B cell (primary cell): ENCODE results near the gene EIF5A. TPM values are rescaled to one million over a fixed set of nuclear protein-coding genes. Genes with fewer than 3 reads are reported as not detected.

Source experiments
- ATAC-seq: fragments of 200-7000 bp; cut with Tn5 transposase; one replicate; pipeline ENCODE4 v1.10.0; 2021; ENCODE audit warnings: low read depth, mild to moderate bottlenecking, moderate number of reproducible peaks, moderate library complexity
- CTCF ChIA-PET: fragments of 350-600 bp; sonication (Branson Sonifier 250); formaldehyde crosslinking; loops from one replicate; lab custom pipeline; 2021; ENCODE audit warnings: antibody characterized with exemption, inconsistent platforms; lab: Charles Lee
- POLR2A ChIA-PET: fragments of 350-600 bp; sonication (Branson Sonifier 250); formaldehyde crosslinking; loops from one replicate; lab custom pipeline; 2021; ENCODE audit warnings: antibody characterized with exemption; lab: Charles Lee
- DNase-seq: peaks from one replicate; pipeline ENCODE4 v3.0.0; 2013
- H2AFZ ChIP-seq: 2 replicates; pipeline ENCODE4 v1.6.1; 2012; ENCODE audit warnings: mild to moderate bottlenecking, low read depth, low read length; ENCODE audit not compliant: insufficient read depth, poor library complexity, severe bottlenecking
- H3K27ac ChIP-seq, 2 donors: 1 replicate in 1 of 2; 2 replicates in 1 of 2; pipeline ENCODE4 v1.5.1; 2012 to 2013; ENCODE audit warnings: low read length in 2 of 2, mild to moderate bottlenecking in 2 of 2, moderate library complexity in 1 of 2
- H3K27me3 ChIP-seq, 4 experiments: fragments of 200-600 bp in 1 of 4; sonication (generic) in 1 of 4; replicated peaks in 1 of 4; 1 replicate in 2 of 4; 2 replicates in 2 of 4; pipeline versions ENCODE4 v1.6.1 to v1.7.0; 2013 to 2016; ENCODE audit warnings: low read length in 3 of 4, mild to moderate bottlenecking in 2 of 4, mixed read lengths in 1 of 4, moderate library complexity in 1 of 4; ENCODE audit not compliant: insufficient read depth in 4 of 4, control insufficient read depth in 3 of 4; ENCODE audit errors: control extremely low read depth in 1 of 4
- H3K36me3 ChIP-seq, 2 experiments: replicated peaks in 1 of 2; 1 replicate in 1 of 2; 2 replicates in 1 of 2; pipeline versions ENCODE4 v1.6.1 to v1.7.1; 2013; ENCODE audit warnings: low read length in 1 of 2; ENCODE audit not compliant: insufficient read depth in 2 of 2, control insufficient read depth in 1 of 2; ENCODE audit errors: control extremely low read depth in 1 of 2, extremely low read depth in 1 of 2
- H3K4me1 ChIP-seq, 2 donors: fragments of 200-600 bp in 1 of 2; sonication (generic) in 1 of 2; 1 replicate in 1 of 2; 2 replicates in 1 of 2; pipeline versions ENCODE4 v1.5.1 to v1.6.1; 2013 to 2017; ENCODE audit warnings: low read length in 2 of 2; ENCODE audit not compliant: control insufficient read depth in 2 of 2, insufficient read depth in 2 of 2
- H3K4me2 ChIP-seq: replicated peaks from 2 replicates; pipeline ENCODE3; 2012; ENCODE audit warnings: mild to moderate bottlenecking, low read depth, low read length; ENCODE audit not compliant: poor library complexity, severe bottlenecking
- H3K4me3 ChIP-seq, 5 experiments: fragments of 200-600 bp in 1 of 5; sonication (generic) in 1 of 5; 1 replicate in 3 of 5; 2 replicates in 2 of 5; pipeline versions ENCODE4 v1.5.1 to v1.7.0; 2011 to 2016; ENCODE audit warnings: low read length in 4 of 5, mild to moderate bottlenecking in 4 of 5, low read depth in 2 of 5, control low read depth in 1 of 5, moderate library complexity in 1 of 5; ENCODE audit not compliant: insufficient read depth in 1 of 5; ENCODE audit errors: control extremely low read depth in 1 of 5, extremely low read depth in 1 of 5
- H3K79me2 ChIP-seq: fragments of 200-600 bp; sonication (generic); one replicate; pipeline ENCODE4 v1.6.0; 2016; ENCODE audit warnings: low read length; ENCODE audit not compliant: control insufficient read depth, insufficient read depth
- H3K9ac ChIP-seq: fragments of 200-600 bp; sonication (generic); 2 replicates; pipeline ENCODE4 v1.6.1; 2017; ENCODE audit warnings: mild to moderate bottlenecking, low read length, moderate library complexity
- H3K9me3 ChIP-seq, 3 donors: one replicate each; pipeline versions ENCODE4 v1.6.1 to v1.7.1; 2013; ENCODE audit warnings: low read length in 2 of 3; ENCODE audit not compliant: control insufficient read depth in 2 of 3, insufficient read depth in 1 of 3; ENCODE audit errors: control extremely low read depth in 1 of 3
- H4K20me1 ChIP-seq: 2 replicates; pipeline ENCODE4 v1.6.0; 2012; ENCODE audit warnings: mild to moderate bottlenecking, low read length; ENCODE audit not compliant: insufficient read depth, control insufficient read depth, poor library complexity, severe bottlenecking
- H3K27ac Mint-ChIP-seq: one replicate; pipeline ENCODE4 v1.8.0; 2021; ENCODE audit warnings: mixed read lengths
- H3K27me3 Mint-ChIP-seq: one replicate; pipeline ENCODE4 v1.8.0; 2021; ENCODE audit warnings: mixed read lengths
- H3K4me1 Mint-ChIP-seq: one replicate; pipeline ENCODE4 v1.8.0; 2021; ENCODE audit warnings: mixed read lengths
- H3K4me3 Mint-ChIP-seq: one replicate; pipeline ENCODE4 v1.8.0; 2021; ENCODE audit warnings: mixed read lengths
- H3K9me3 Mint-ChIP-seq: one replicate; pipeline ENCODE4 v1.8.0; 2022; ENCODE audit warnings: mixed read lengths; ENCODE audit not compliant: insufficient read depth
- EZH2 ChIP-seq: IDR thresholded peaks from 2 replicates; pipeline ENCODE4 v1.6.1; 2012; ENCODE audit warnings: borderline replicate concordance, low read depth, mild to moderate bottlenecking, moderate library complexity, low read length; ENCODE audit not compliant: insufficient read depth, poor library complexity, severe bottlenecking
- WGBS: methylation state at CpG from one replicate; pipeline ENCODE4 v1.1.5; 2013; ENCODE audit warnings: missing lambda C conversion rate; ENCODE audit not compliant: insufficient coverage; 5-methylcytosine and 5-hydroxymethylcytosine counted together
- intact Hi-C: fragments of 100-400 bp; cut with micrococcal nuclease; formaldehyde crosslinking; loops from one replicate; pipeline ENCODE4 v1.10.0; 2022
- polyA plus RNA-seq: library from polyadenylated mRNA; depleted of rRNA; stranded (reverse); fragments of >200 nt; gene quantifications from 2 replicates; pipeline ENCODE4 v1.2.3, GENCODE V29; 2012
- total RNA-seq, 2 donors: library from RNA; stranded (reverse); fragments of 120-200 nt in 1 of 2; gene quantifications; 1 replicate in 1 of 2; 2 replicates in 1 of 2; pipeline versions ENCODE4 v1.2.3 to v1.2.4, GENCODE V29; 2013 to 2022
- TF ChIP-seq, protein P1 (sequence below): fragments of 200-600 bp; IDR thresholded peaks from one replicate; pipeline ENCODE4 v1.8.0; 2022; ENCODE audit warnings: antibody characterized with exemption, mild to moderate bottlenecking

The EIF5A gene
- total and polyA plus RNA-seq, 2 donors (not counting 1 experiment from before 2014, with no cell fraction given), result 233 to 576 TPM

DNA sequence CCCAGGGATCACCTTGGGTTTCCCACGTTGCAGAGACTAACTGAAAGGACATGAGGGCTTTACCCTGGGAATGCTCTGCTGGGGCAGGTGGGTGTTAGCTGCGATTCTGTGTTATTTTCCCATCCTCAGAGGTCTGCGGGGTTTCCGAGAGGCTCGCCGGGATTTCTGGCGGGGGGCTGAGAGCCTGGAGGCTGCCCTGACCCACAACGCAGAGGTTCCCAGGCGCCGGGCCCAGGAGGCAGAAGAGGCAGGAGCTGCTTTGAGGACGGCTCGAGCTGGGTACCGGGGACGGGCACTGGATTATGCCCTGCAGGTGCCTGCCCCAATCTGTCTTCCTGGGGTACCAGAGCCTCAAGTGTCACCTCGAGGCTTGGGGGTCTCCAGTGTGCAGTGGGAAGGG is 35.8 kb downstream of the EIF5A start:
- DNase-seq (no peak), ATAC-seq (no peak)
- peaks cover 7% of the 10 kb centered on the region for H3K4me1 Mint-ChIP-seq
- no peak overlapping the region for H3K27ac ChIP-seq
- H3K79me2 ChIP-seq, result peaks cover 48% of the 10 kb centered on the region
- peaks cover 0 to 14% of the 10 kb centered on the region in 2 donors for H3K4me1 ChIP-seq
- H3K4me2 ChIP-seq, result no peak overlapping the region
- peaks cover 10 to 88% of the 10 kb centered on the region in 2 experiments for H3K36me3 ChIP-seq
- H3K9me3 Mint-ChIP-seq, result no peaks in the 10 kb centered on the region
- no peak overlapping the region for H3K4me3 ChIP-seq
- no peaks in the 10 kb centered on the region for H3K27me3 ChIP-seq
- H3K4me3 Mint-ChIP-seq, result no peak overlapping the region
- 91% methylated on average over 15 of the region's 15 CpGs for WGBS
- intact Hi-C loops, result no loop called here
- no peak overlapping the region for H2AFZ ChIP-seq
- no peaks in the 10 kb centered on the region for H3K9me3 ChIP-seq
- H3K27ac Mint-ChIP-seq, result no peak overlapping the region
- no peak overlapping the region for H3K9ac ChIP-seq
- H4K20me1 ChIP-seq, result peaks cover 64% of the 10 kb centered on the region
- POLR2A ChIA-PET, result interaction anchor here (0.8 to 1.6 kb wide), 2 partner anchors 14 to 18 kb away, joined by 3 to 7 read pairs; partner anchors contain the start of gene NEURL4
- TF ChIP-seq, protein P1, sequence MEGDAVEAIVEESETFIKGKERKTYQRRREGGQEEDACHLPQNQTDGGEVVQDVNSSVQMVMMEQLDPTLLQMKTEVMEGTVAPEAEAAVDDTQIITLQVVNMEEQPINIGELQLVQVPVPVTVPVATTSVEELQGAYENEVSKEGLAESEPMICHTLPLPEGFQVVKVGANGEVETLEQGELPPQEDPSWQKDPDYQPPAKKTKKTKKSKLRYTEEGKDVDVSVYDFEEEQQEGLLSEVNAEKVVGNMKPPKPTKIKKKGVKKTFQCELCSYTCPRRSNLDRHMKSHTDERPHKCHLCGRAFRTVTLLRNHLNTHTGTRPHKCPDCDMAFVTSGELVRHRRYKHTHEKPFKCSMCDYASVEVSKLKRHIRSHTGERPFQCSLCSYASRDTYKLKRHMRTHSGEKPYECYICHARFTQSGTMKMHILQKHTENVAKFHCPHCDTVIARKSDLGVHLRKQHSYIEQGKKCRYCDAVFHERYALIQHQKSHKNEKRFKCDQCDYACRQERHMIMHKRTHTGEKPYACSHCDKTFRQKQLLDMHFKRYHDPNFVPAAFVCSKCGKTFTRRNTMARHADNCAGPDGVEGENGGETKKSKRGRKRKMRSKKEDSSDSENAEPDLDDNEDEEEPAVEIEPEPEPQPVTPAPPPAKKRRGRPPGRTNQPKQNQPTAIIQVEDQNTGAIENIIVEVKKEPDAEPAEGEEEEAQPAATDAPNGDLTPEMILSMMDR, result no peak
- TF ChIP-seq EZH2, result no peak
- CTCF ChIA-PET, result interaction anchor here (0.6 to 5.8 kb wide), 4 partner anchors 14 to 46 kb away, joined by 3 to 47 read pairs (median 24); partner anchors contain the start of gene NEURL4
- H3K27me3 Mint-ChIP-seq, result no peaks in the 10 kb centered on the region

DNA sequence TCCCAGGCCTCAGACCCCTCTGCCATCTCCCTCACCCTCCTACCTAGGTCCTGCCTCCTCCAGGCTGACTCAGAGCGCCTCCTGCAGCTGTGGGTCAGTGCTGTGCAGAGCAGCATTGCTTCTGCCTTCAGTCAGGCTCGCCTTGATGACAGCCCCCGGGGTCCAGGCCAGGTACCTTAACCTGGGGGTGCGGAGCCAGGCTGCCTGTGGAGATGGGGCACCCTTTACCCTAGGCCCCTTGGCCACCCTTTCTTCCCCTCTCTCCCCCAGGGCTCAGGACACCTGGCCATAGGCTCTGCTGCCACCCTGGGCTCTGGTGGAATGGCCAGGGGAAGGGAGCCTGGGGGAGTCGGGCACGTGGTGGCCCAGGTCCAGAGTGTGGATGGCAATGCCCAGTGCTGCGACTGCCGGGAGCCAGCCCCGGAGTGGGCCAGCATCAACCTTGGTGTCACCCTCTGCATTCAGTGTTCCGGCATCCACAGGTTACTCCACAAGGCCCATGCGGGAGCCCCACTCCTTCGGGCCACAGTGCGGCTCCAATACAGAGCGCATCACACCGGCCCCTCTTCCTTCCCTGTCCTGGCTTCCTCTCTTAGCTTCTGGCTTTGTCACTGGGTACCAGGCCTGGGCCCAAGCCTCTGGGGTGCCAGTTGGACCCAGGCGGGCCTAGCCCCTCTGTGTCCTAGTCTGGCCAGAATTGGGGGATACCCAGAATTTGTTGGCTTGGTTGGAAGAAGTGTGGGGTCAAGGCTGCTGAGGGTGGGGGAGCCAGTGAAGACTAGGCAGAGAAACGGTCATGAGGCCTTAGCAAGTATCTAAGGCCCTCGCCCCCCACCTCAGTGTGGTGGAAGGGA is 39.6 kb downstream of the EIF5A start:
- ChIA-PET POLR2A (interaction anchor here (0.7 to 1.7 kb wide), 3 partner anchors 10 to 66 kb away, joined by 3 to 5 read pairs (median 4); partner anchors contain the start of genes ACAP1 and SLC2A4), CTCF (interaction anchor here (1.0 to 5.8 kb wide), 8 partner anchors 9 to 301 kb away, joined by 3 to 53 read pairs (median 20); partner anchors contain the start of genes ACAP1, SLC2A4 and TMEM95)
- H3K4me3 Mint-ChIP-seq, result no peak overlapping the region
- H3K4me1 Mint-ChIP-seq, result peaks cover 14% of the 10 kb centered on the region
- peaks cover 5 to 11% of the 10 kb centered on the region in 2 donors for H3K4me1 ChIP-seq
- H3K27ac Mint-ChIP-seq, result peak overlapping the region; percentile 11
- H3K79me2 ChIP-seq, result peaks cover 18% of the 10 kb centered on the region
- no peak overlapping the region for H2AFZ ChIP-seq
- H3K9me3 Mint-ChIP-seq, result no peaks in the 10 kb centered on the region
- H3K9ac ChIP-seq, result no peak overlapping the region
- H3K4me3 ChIP-seq, result no peak overlapping the region
- WGBS, result 97% methylated on average over 16 of the region's 18 CpGs
- DNase-seq (peak; percentile 9), ATAC-seq (no peak)
- no peak overlapping the region for H3K27ac ChIP-seq
- TF ChIP-seq, protein P1, result no peak
- no peak for TF ChIP-seq EZH2
- peaks cover 8 to 66% of the 10 kb centered on the region in 2 experiments for H3K36me3 ChIP-seq
- H3K4me2 ChIP-seq, result no peak overlapping the region
- intact Hi-C loops, result loop anchor here (1.0 kb wide), 1 partner anchor 67 kb away; no protein-coding TSS in a partner anchor
- no peaks in the 10 kb centered on the region for H3K27me3 Mint-ChIP-seq
- H3K27me3 ChIP-seq, result no peaks in the 10 kb centered on the region
- H3K9me3 ChIP-seq, result no peaks in the 10 kb centered on the region
- peaks cover 39% of the 10 kb centered on the region for H4K20me1 ChIP-seq
